GM18867 (cell line): ENCODE results near the gene ARHGAP26.
A peak's percentile ranks its signal among the peaks of the same experiment; 100 is the strongest.

Source experiments
- ATAC-seq: cut with Tn5 transposase; IDR thresholded peaks from one replicate; pipeline ENCODE4 v1.9.1; 2021; ENCODE audit warnings: mild to moderate bottlenecking, moderate library complexity; ENCODE audit not compliant: unreplicated experiment

The ARHGAP26 gene

GRCh38 chr5:142827934-142828576, 57.9 kb downstream of the ARHGAP26 start:
- no peak for ATAC-seq

GRCh38 chr5:142828797-142829535, 58.8 kb downstream of the ARHGAP26 start:
- ATAC-seq, result no peak

GRCh38 chr5:142829801-142830220, 59.6 kb downstream of the ARHGAP26 start:
- no peak for ATAC-seq

- ATAC-seq, result no peak
These were observed 60.2 kb downstream of the ARHGAP26 start for GRCh38 chr5:142830241-142831008.

- ATAC-seq, result no peak
These were observed 60.8 kb downstream of the ARHGAP26 start for GRCh38 chr5:142831009-142831383.

GRCh38 chr5:142832263-142832662, 62.1 kb downstream of the ARHGAP26 start:
- no peak for ATAC-seq

- ATAC-seq, result no peak
These were observed 63.6 kb downstream of the ARHGAP26 start for GRCh38 chr5:142833517-142834449.

- ATAC-seq, result no peak
These were observed 64.3 kb downstream of the ARHGAP26 start for GRCh38 chr5:142834504-142834903.

GRCh38 chr5:142835540-142835939, 65.4 kb downstream of the ARHGAP26 start:
- ATAC-seq, result no peak

GRCh38 chr5:142836048-142836447, 65.9 kb downstream of the ARHGAP26 start:
- ATAC-seq, result no peak

- ATAC-seq, result no peak
These were observed 67.0 kb downstream of the ARHGAP26 start for GRCh38 chr5:142837081-142837725.

- ATAC-seq, result no peak
These were observed 68.7 kb downstream of the ARHGAP26 start for GRCh38 chr5:142838845-142839244.

GRCh38 chr5:142839711-142840346, 69.7 kb downstream of the ARHGAP26 start:
- no peak for ATAC-seq

- no peak for ATAC-seq
These were observed 70.4 kb downstream of the ARHGAP26 start for GRCh38 chr5:142840575-142840974.

- no peak for ATAC-seq
These were observed 71.5 kb downstream of the ARHGAP26 start for GRCh38 chr5:142841511-142842265.

GRCh38 chr5:142842994-142843905, 73.1 kb downstream of the ARHGAP26 start:
- no peak for ATAC-seq

- no peak for ATAC-seq
These were observed 74.7 kb downstream of the ARHGAP26 start for GRCh38 chr5:142844866-142845265.

GRCh38 chr5:142845402-142845921, 75.3 kb downstream of the ARHGAP26 start:
- peak; percentile 58 for ATAC-seq
